AG10803 (cell line): ENCODE measurements around the gene TJP3.

Source experiments
- DNase-seq: peaks from one replicate; pipeline ENCODE4 v3.0.0; 2010; ENCODE audit warnings: low read depth
- H3K4me3 ChIP-seq: 2 replicates; pipeline ENCODE4 v1.5.1; 2011; ENCODE audit warnings: mild to moderate bottlenecking, low read length, control low read depth
- TF ChIP-seq, protein P1 (sequence below): conservative IDR thresholded peaks from 2 replicates; pipeline ENCODE4 v1.5.1; 2011; ENCODE audit warnings: mild to moderate bottlenecking, low read length, control low read depth, inconsistent platforms

Gene TJP3

DNA sequence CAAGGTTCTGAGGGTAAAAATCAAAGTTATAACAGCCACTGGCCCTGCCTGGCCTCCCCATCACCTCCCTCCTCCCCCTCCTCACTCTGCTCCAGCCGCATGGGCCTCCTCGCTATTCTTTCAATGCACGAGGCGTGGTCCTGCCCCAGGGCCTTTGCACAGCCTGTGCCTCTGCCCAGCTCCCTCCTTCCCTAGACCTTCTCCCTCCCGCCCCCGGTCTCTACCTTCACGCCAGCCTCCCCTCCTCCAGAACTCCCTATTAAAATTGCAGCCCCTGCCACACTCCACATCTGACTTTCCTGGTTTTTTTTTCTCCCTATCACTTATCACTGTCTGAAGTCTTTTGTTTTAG, 60.5 kb downstream of the TJP3 start:
- no peak overlapping the region for H3K4me3 ChIP-seq
- TF ChIP-seq, protein P1, sequence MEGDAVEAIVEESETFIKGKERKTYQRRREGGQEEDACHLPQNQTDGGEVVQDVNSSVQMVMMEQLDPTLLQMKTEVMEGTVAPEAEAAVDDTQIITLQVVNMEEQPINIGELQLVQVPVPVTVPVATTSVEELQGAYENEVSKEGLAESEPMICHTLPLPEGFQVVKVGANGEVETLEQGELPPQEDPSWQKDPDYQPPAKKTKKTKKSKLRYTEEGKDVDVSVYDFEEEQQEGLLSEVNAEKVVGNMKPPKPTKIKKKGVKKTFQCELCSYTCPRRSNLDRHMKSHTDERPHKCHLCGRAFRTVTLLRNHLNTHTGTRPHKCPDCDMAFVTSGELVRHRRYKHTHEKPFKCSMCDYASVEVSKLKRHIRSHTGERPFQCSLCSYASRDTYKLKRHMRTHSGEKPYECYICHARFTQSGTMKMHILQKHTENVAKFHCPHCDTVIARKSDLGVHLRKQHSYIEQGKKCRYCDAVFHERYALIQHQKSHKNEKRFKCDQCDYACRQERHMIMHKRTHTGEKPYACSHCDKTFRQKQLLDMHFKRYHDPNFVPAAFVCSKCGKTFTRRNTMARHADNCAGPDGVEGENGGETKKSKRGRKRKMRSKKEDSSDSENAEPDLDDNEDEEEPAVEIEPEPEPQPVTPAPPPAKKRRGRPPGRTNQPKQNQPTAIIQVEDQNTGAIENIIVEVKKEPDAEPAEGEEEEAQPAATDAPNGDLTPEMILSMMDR: no peak
- no peak for DNase-seq

DNA sequence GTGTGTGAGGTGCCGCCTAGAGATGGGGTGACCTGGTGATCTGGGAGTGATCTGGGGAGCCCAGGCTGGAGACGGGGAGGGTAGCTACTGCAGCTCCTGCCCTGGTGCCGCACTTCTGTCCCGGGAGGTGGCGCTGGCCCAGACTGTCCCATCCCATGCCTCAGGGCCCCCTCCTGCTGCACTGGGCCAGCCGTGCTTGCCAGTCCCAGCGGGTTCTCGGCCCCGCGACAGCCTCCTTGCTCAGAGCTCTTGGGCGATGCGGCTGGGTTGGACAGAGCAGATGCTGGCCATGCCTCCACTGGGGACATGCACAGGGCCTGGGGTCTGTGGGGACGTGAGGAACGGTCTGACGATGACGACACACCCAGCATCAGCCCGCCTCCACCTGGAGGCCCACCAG, 61.3 kb downstream of the TJP3 start:
- no peak for DNase-seq
- no peak overlapping the region for H3K4me3 ChIP-seq
- TF ChIP-seq, protein P1: no peak

DNA sequence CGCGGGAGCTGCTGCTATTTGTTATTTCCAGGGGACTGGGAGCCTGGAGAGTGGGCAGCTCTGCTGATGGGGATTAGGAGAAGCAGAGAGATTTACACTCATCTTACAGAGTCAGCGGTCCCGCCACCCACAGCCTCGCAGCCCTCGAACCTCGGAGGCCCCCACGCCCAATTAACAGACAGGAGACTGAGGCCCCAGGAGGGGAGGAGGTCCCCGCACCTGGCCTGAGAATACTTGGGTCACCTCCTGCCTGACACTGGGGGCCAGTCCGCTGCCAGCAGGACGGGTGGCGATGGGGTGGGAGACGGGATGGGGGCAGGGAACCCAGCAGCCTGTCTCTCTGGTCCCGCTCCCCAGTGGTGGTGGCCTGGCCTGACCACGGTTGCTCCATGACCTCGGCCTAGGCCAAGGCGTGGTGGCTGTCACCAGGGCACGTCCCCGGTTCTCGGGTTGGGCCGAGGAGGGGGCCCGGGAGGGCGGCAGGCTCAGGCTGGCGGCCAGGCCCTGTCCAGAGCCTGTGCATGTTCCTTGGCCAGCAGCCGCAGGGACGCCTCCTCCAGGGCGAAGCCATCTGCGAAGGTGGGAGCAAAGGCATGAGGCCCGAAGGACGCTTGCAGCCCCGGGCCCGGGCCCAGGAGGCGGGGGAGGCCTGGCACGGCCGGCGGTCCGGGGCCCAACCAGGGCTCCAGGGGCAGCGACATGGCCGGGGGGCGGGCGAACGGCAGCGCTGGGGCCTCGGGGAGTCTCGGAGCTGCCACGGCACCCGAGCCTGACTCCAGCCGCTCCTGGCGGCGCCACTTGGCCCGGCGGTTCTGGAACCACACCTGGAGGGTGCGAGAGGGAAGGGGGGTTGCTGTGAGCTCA, 62.2 kb downstream of the TJP3 start:
- H3K4me3 ChIP-seq: no peak overlapping the region

DNA sequence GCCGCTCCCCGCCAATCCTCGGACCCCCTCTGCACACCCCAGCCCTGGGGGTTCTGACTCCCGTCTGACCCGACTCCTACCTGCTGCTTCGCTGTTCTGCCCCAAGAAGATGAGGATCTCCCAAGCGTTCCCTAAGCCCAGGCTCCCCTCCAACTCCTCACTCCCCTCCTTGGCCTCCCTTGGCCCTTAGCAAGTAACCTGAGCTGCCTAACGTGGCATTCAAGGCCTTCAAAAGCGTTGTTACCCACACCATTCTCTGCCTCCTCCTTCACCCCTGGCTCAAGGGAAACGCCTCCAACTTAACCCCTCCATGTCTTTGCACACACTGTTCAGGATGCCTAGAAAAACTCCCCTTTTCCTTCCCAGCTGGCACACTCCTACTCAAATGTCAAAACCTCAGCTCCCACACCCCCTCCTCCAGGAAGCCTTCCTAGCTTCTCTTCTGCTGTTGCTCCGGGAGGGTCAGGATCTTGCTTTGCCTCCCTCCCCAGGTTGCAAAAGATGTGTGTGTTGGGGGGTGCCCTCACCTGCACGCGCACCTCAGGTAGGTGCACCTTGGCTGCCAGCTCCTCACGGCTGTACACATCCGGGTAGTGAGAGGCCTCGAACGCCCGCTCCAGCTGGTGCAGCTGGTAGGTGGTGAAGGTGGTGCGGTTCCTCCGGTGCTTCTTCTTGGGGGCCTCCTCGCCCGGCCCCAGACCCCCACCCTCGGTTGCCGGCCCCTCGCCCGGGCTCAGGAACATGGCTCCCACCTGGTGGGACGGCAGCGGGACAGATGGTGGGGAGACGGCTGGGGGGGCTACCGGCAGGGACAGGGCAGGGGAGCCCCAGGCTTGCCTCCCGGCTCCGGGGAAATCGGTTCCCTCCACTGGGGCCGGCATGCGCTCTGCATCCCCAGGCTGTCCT, 63.1 kb downstream of the TJP3 start:
- H3K4me3 ChIP-seq: no peak overlapping the region
- TF ChIP-seq, protein P1: no peak
- no peak for DNase-seq

More for the DNA sequence above, 62.2 kb downstream of the TJP3 start:
- DNase-seq: no peak
- TF ChIP-seq, protein P1: no peak

DNA sequence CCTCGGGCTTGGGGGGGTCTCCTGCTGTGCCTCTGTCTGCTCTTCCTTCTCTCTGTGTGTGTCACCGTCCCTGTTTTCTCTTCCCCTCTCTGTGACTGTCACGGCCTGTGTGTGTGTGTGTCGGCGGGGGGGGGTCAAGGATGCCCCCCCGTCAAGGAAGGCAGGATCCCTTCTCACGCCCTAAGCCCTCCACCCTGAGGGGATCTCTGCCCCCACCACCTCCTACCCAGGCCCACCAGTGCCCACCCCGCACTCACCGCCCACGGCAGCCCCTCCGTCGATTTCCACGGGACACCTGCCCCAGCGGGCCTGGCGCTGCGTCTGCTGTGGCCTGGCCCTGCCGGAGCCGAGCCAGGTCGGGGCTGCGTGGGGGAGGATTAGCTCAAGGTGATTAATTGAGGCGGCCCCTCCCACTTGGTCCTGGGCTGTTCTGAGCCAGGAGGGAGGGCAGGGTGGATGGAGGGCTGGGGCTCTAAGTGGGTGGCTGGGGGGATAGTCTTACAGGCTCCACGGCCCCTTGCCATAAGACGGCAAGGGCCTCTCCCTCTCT, 63.8 kb downstream of the TJP3 start, which contains the start of gene RAX2:
TSS of gene RAX2 (minus strand) at position 323 of the 550 bp plus-strand sequence. CDS start 486 bp downstream, outside the sequence.
- DNase-seq: no peak
- TF ChIP-seq, protein P1: no peak
- no peak within 1 kb of the TSS for H3K4me3 ChIP-seq

DNA sequence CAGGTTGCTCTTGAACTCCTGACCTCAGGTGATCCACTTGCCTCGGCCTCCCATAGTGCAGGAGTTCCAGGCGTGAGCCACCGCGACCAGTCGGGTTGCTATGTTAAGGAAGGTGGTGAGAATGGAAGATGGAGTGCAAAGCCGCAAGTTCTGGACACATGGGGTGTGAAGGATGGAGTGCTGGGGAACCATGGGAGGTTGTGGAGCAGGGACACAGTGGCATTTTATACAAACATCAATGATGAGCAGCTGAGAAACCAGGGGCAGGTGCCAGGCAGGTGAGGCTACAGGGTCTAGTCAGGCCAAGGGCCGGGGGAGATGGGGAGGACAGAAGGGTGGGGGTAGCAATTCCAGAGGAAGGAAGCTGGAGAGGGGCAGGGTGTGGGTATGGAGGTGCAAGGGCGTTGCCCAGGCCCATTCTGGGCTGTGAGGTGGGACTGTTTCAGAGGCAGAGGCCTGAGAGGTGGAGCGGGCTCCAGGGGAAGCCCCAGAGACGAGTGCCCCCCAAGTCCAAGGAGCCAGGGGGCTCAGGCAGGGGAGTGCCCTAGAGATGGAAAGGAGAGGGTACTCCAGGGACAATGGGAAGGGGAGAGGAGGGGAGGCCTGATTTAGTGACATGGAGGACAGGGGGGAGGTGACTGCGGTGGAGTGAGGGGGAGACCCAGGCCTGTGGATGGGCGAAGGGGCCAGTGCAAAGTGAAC, 65.8 kb downstream of the TJP3 start:
- no peak for DNase-seq
- no peak overlapping the region for H3K4me3 ChIP-seq
- TF ChIP-seq, protein P1: no peak
